Loucy (cell line): ENCODE measurements around the gene ROBO2.

Experiments used
- CTCF ChIP-seq: fragments of 200-600 bp; sonication (generic); conservative IDR thresholded peaks from 2 replicates; pipeline ENCODE4 v1.5.1; 2014; ENCODE audit warnings: mild to moderate bottlenecking, antibody characterized with exemption, low read length
- EZH2phosphoT487 ChIP-seq: fragments of 200-600 bp; IDR thresholded peaks from 2 replicates; pipeline ENCODE4 v1.6.1; 2018; ENCODE audit warnings: antibody characterized with exemption, mild to moderate bottlenecking, moderate library complexity, borderline replicate concordance

- no peak for TF ChIP-seq CTCF
- TF ChIP-seq EZH2phosphoT487, result no peak
Observed at GRCh38 chr3:77321646-77322045, 281.7 kb downstream of the ROBO2 start.
